Inferior parietal cortex (tissue), 1 donor: ENCODE data around the gene BARX1.

ENCODE experiments used
- DNase-seq: peaks from one replicate; pipeline ENCODE4 v3.0.0-alpha.2; 2016; ENCODE audit errors: extremely low spot score

Gene BARX1

DNA sequence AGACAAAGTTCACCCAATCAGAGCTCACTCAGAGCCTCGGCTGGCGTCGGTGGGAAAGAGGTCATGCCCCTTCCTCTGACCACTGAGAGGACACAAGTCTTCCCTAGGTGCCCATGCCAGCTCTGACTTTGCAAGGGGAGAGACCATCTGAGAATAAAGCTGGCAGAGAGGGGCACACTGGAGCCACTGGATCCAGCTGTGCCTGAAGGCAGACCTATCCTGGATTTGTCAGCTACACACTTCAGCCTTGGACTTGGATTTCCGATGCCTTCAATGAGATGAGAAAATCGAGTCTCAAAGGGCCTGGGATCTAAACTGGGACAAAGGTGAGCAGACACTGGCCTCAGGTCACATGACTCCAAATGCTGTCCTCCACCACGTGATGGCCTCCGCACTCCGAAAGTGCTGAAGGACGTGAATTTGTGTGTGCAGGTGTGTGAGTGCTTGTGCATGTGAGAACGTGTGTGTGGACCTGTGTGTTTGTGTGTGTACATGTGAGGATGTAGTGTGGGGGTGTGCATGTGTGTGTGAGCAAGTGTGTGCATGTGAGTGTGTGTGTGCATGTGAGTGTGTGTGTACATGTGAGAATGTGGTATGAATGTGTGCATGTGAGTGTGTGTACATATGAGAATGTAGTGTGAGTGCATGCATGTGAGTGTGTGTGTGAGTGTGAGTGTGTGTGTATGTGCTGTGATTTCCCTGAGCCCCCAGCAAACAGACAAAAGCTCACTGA lies 37.9 kb downstream of the BARX1 start:
- no peak for DNase-seq

DNA sequence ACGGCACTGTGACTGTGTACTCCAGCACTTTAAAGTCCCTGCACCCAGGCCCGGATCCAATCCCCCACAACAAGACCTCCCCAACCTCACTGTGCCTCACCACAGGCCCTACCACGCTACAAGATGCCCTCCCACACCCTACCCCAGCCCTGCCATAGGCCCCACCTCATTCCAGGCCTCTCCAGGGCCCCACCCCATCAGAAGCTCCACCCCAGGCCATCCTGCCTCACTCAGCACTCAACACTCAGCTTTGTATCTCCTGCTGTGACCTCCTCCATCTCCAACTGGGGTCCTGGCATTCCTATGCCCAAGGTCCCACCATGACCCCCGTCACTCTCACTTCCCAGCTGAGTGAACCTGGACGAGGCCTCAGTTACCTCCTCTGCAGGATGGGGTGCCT lies 38.8 kb downstream of the BARX1 start:
- no peak for DNase-seq

DNA sequence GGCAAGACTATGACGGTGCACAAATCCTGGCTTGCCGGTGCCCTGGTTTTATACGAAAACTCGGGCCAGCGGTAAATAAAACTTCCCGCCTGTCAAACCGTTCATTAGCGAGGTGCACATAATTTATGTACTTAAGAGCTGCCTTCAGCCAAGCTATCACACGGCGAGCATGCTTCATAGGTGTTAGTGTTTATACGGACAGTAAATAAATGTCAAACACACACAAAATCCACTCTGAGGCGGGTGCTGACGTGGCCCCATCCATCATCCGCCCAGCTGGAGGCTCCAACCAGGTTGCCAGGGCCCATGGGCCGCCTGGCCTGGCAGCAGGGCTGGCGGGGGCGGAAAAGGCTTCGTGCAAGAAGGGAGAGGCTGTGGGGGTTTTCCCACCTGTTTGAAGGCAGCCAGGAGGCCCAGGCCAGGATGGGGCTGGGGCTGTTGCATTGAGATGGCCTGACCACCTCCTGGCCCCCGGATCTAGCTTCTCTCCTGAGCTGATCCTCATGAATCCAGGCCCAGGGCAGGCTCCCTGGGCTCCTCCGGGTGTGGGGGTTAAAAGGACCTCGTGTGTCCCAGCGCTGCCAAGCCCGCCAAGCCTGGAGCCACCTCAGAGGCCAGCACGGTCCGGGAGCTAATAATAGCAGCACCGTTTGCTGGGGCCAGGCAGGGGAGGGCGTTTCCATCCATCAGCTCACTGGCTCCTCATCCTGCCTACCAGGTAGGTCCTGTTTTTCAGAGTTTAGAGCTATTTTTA lies 43.2 kb downstream of the BARX1 start:
- no peak for DNase-seq

DNA sequence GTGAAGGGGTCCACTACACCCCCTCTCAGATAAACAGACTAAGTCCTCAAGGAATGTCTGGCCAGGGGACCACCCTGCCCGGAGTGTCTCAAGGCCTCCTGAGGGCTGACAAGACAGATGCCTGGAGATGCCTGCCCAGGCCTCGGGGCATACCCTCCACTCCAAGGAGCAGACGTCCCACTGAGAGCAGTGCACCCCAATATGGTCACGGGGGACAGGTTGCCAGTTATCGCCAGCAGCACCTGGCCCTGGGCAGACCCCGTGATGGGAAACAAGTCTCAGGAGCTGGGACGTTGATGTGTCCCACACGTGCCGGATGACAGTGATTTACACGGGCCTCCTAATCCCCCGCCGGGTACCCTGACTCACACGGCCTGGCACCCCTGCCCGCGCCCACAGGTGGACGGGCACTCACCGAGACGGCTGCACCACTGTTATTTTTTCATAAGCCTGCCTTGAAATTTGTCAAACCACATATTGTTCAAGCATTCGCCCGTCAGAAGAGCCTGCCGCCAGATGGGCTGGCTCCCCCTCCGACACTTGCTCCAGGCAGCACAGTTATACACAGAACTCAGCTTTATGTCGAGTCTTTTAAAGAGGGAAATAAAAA lies 43.9 kb downstream of the BARX1 start:
- no peak for DNase-seq

DNA sequence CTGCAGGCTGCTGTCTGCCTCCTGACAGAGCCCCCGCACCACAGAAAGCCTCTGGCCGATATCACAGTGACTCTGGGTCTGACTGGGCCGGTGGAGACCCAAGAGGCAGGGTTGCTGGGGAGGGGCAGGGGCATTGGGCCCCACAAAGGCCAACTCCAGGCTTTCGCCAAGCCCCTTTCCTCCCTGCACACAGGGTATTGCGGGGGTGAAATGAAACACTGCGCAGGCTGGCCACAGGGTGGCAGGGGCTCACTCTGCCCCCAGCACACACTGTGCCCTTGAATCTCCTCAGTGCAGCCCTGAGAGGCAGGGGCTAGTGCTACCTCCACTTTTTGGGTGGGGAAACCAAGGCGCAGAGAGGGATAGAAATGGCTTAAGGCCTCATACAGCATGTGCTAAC lies 44.6 kb downstream of the BARX1 start:
- no peak for DNase-seq

DNA sequence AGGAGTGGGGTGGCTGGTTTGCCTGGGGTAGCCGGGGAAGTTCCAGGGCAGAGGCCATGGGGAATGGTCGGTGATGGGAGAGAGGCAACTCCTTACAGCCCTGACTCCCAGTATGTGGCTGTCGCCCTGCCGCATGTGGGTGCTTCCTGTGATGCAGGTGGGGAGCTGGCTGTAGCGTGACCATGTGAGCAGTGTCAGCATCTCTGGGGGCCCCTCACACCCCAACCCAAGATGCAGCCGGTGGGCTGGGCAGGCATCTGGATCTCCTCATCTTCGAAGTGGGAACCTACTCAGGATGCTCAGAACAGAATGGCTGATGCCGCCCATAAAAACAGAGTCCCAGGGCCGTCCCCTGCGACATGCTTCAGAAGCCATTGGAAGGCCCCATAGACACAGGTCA lies 45.0 kb downstream of the BARX1 start:
- DNase-seq, result no peak

DNA sequence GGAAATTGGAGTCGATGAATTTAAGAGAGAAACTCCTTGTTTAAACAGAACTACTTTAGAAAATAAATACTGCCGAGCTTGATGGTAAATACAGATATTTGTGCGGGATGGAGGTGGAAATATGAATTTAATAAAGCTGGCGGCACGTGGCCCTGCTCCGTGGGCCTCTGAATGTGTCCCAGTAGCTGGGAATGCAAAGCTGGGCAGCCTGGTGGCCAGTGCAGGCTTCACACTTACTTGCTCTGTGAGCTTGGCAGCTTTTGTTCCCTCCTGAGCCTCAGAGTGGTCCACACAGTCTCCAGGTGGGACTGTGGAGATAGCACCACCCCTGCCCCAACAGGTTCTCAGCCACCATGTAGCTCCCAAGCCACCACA lies 45.9 kb downstream of the BARX1 start:
- no peak for DNase-seq

DNA sequence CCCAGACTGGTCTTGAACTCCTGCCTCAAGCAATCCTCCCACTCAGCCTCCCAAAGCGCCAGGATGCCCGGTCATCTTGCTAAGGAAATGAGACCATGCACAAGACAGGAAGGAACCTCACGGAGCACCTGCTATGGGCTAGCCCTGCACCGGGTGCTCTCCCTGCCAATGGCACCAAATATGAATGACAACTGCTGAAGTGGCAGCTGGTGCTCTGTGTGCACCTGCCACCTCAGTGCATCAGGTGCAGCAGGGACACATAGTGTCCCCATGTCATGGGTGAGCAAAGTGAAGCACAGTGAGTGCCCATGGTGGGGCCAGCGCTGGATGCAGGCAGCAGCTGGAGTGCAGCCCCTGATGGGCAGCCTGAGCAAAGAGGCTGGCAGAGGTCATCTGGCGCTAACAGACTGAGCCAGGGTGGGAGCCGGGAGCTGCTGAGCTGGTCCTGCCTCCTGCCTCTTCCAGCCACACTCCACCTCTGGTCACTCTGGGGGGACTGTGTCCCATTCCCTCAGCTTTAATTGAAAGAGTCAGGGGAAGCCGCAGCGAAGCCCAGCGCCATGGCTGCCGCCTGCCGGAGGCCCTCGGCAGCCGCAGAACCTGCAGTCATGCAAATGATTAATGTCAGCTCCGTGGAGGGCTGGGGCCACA lies 46.4 kb downstream of the BARX1 start:
- no peak for DNase-seq

DNA sequence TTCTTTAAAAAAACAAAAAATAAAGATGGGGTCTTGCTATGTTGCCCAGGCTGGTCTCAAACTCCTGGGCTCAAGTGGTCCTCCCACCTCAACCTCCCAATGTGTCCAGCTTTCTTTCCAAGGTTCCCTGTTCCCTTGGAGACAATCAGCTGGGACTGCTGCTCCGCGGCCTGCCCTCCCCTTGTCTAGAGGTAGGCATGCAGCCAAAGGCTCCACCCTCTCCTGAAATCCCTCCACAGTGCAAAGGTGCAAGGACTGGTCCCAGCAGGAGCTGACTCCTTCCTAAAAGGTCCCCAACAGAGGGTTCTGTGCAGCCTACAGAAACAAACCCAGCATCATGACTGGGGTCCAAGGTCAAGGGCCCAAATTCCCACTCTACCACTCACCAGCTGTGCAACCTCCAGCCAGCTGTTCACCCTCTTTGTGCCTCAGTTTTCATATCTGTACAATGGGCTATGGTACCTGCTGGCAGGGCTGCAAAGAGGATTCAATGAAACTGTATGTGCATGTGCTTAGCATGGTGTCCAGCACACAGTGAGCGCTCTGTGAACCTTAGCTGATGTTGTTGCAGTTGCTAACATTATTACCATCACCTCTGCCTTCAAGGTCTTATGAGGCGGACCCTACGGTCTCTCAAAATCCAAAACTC lies 47.5 kb downstream of the BARX1 start:
- no peak for DNase-seq

DNA sequence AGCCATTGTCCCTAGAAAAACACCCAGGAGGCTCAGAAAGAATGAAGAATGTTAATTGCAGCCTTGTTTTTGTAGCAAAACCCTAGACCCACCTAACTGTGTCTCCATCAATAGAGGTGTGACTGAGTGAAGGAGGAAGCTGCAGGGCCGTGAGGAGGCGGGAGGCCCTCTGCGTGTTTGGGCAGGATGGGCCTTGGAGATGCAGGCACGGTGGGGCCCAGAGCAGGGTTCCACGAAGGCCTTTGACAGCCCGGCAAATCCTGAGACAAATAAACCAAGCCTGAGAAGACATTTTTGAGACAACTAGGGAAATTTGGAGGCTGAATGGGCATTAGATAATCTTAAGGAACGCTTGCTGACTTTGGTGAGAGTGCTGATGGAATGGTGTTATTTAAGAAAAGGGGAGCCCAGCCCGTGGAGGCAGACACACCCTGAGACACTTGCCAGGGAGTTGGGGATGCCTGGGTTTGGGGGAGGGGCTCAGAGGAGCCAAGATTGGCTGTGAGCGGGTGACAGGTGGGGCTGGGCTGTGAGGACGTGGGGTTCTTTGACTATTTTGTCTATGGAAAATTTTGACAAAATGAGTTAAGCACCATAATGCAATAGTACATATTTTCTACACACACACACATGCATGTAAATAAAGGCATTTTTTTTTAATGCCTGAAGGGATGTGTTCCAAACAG lies 48.8 kb downstream of the BARX1 start:
- DNase-seq, result no peak

DNA sequence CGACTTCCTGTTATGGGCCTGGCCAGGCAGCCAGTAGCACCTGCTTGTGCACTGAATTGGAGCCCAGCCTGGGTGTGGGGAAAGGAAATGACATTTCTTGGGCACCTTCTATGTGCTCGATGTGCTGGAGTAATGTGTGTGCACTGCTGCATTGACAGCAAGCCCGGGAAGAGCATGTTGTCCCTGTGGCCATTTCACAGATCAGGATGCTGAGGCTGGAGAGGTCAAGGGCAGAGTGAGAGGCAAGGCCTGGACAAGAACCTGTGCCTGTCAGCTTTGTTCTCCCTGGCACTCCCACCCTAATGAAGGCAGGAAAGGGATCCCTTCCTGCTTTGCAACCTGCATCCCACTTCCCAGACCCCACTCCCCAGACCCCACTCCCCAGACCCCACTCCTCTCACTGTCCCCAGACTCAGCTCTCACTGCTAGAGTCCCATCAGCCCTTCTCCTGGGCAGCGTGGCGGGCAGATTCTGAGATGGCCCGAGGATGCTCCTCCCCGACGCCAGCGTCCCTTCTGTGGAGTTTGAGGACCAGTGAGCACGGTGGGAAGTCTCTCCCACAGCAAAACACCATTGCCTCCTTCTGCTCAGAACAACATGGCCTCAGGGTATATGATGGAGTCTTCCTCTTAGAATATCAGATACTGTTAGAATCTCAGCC lies 49.6 kb downstream of the BARX1 start:
- DNase-seq, result no peak

DNA sequence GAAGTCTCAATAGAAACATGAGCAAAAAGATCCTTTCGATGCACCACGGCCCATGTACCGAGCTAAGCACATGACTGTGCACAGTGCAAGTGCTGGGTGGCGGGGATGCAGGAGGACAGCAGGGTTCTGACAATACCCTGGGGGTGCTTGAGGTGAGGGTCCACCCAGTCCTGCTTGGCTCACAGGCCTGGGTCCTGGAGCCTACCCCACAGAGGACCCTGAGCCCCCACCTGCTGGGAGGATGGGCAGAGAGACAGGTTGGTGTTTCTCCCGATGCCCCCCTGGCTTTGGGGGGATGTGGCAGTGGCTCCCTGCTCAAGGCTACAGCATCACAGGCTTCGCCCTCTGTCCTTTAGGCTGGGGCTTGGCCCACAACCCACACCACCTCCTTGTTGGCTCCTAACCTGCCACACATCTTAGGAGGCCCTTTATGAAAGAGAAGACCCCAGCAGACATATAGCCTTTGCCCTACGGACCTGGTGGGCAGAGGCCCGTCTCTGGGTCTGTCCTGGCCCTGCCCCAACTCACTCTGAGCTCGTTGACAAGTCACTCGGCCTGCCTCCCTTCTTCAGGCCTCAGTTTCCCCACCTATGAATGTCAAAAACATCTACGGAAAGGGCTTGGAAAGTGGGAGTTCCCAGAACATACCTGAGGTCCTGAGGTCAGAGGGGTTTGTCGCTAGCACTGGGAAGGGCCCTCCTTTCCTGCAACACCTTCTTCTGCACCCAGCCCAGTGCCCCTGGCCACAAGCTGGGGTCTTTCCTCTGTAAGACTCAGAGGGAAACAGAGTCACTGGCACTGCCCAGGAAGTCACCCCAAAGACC lies 50.3 kb downstream of the BARX1 start:
- DNase-seq, result no peak

DNA sequence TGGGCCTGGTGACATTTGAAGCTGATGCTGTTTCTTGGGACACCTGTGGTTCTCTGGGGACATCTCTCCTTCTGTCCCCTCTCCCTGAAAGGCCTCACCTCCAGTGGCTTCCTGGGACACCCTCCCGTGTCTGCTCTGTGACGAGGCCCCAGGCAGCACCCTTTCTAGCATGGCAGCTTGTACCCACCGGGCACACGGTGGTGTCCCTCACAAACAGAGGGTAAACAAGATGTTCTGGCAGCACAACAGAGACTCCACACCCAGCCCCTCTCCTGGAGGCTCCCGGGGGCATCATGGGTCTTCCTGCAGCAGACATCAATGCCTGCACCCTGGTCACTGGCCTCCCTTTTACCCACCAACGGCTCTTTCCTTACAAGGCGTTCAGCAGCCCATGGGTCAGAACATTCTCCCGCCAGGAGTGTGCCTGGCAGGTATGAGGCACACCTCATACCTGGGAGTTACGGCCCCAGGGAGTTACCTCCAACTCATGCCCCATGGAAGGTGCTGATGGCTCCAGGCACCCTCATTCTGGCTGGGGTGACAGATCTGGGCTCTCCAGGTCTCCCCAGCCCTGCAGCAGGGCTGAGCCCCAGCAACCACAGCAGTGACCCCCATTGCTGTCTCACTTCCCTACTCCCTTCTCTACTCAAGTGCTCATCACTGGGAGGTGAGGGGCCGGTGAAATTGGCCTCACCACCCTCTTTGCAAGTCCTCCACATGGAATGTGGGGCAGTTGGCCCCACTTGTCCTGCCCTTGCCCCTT lies 51.1 kb downstream of the BARX1 start:
- no peak for DNase-seq

DNA sequence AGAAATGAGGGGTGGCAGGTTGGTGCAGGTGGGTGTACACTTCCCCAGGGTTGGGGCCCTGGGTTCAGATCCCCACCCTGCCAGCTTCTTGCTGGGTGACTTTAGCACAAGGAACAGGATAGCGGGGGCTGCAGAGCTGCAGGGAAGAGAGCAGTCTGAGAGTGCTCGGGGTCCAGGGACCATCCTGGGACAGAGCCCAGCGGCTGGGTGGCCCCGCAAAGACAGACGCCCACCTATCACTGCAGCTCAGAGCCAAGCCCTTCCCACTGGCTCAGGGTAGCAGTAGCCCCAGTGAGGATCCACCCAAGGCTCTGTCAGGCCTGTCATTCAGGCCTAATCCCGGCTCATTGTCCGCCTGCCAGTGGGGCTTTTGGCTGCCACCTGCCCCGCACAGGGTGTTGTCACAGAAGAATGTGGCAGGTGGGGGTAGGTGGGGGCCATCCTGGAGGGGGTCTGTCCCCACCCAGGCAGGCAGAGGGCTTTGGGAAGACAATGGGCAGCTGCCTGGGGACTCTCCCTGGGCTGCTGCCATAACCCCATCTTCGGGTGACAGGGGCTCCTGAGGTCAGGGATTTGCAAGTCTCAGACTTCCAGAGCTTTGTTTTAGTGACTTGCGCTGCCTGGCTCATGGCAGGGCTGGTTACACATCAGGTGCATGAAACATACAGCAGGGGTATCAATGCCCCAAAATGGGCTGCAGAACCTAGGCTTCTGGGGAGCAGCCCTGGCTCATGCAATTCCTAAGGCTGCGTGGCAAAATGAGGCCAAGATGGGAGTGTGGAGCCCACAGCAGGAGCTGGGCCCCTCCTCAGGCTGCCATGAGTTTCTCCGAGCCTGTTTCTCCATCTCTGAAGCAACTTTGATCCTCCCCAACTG lies 52.1 kb downstream of the BARX1 start:
- DNase-seq, result no peak

DNA sequence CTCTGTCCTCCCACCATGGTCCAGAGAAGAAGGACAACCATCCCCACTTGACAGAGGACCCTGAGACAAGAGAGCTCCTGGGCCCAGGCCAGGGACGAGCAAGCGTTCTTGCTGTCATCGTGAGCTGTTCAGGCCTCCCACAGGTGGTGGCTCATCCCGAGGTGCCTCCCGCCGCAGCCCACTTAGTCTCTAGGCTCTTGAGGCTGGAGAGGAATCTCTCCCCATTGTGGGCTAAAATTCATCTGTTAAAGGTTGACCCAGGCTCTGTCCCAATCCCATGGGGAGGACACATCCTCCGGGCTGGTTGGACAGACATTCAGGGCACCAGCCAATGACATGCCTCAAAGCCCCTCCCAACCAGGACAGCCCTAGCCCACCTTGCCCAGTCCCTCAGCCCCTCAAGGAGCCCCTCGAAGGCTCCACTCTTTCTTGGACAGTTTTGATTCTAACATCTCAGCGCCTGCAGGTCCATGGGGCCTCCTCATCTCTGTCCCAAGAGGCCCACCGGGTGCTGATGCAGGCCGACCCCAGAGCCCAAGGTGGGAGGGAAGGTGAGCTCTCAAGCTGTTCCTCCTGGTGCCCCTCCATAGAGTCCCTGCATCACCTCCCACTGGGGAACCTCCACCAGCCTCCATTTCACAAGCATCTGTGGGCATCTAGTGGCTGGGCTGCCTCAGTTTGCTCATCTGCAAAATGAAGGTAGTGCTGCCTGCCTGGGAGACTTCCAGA lies 52.9 kb downstream of the BARX1 start:
- no peak for DNase-seq
